ENCODE results near the gene GREB1.
A peak's percentile ranks its signal among the peaks of the same experiment; 100 is the strongest.

The GREB1 gene

DNA sequence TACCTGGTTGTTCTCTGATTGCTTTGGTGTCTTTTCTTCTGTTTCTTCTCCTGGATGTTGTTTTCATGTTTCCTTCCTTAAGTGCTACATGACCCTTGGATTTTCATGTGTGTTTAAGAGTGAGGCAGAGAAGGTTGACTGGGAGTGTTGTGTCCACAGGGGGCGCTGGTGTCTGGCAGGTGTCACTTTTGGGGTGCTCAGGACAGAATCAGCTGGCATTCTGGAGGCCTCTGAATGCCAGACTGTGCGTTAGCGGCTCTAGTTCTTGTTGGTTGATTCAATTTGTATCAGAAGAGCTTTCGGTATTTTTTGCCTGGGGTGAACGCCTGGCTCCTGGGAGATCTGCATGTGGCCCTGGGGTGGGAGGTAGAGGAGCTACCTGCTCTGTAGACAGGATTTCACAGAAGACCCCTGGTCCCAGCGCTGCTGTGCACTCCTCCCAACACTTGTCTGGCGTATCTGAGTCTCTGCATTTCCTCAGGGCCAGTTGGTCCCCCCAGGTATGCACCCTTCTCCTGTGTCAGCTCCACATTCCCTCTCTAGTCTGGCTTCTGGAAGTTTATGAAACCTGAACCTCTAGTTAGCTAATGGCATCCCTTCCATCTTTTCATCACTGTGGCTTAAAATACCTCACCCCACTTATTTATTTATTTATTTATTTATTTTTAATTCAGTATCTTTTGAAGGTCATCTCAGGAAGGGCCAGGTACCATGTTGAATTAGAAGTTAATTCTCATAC is 1.1 kb downstream of the GREB1 start:
- peak; percentile 28 for TF ChIP-seq CTCF (IDR thresholded peaks at IDR 0.05; ENCODE audit: extremely low read depth, insufficient read depth, missing control alignments)
- in situ Hi-C loops (cut with MboI; ENCODE audit: low pct_unique_long_range_greater_than_20kb, low sequenced_read_pairs, unreplicated experiment), result no loop called here
- no peak for DNase-seq (ENCODE audit: low spot score)

GRCh38 chr2:11535899-11536344 is 2.1 kb downstream of the GREB1 start:
- no peak for DNase-seq (ENCODE audit: low spot score)
- in situ Hi-C loops (cut with MboI; ENCODE audit: low pct_unique_long_range_greater_than_20kb, low sequenced_read_pairs, unreplicated experiment), result no loop called here
- TF ChIP-seq CTCF (IDR thresholded peaks at IDR 0.05; ENCODE audit: extremely low read depth, insufficient read depth, missing control alignments), result no peak

GRCh38 chr2:11537951-11538350 is 4.1 kb downstream of the GREB1 start:
- no peak for DNase-seq (ENCODE audit: low spot score)
- in situ Hi-C loops (cut with MboI; ENCODE audit: low pct_unique_long_range_greater_than_20kb, low sequenced_read_pairs, unreplicated experiment), result no loop called here
- no peak for TF ChIP-seq CTCF (IDR thresholded peaks at IDR 0.05; ENCODE audit: extremely low read depth, insufficient read depth, missing control alignments)

DNA sequence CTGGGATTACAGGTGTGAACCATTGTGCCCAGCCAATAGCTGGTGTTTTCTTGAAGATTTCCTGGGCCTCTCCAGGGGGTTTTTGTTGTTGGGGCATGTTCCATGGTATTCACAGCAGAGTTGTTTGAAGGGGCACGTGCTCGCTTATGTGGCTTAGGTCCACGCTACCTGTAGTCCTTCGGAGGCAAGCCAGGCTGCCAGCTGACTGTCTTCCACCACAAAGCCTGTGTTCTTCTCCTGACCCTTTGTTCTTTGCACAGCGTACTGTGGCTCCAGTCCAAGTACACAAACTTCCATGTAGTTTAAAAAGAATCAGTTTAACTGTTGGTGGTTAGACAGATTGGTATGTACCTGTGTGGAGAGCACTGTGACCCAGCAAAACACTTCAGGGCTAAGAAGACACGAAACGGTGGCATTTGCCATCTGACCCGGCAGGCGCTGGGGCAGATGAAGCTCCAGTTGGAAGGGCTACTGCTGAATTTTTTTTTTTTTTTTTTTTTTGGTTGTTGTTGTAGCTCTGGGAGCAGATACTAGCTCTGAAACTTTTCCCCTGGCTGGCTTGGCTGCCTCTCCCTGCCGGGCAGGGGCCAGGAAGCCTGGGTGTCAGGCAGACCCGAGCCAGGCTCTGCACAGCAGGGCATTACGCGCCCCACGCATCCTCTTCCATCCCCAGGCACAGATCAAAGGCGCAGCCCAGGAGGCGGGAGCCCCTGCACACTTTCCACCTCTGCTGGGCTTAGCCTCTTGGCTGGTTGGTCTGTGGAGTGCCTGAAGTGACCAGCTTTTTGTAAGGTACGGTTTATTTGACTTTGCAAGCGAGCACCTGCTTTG is 5.7 kb downstream of the GREB1 start:
- no peak for TF ChIP-seq CTCF (IDR thresholded peaks at IDR 0.05; ENCODE audit: extremely low read depth, insufficient read depth, missing control alignments)
- in situ Hi-C loops (cut with MboI; ENCODE audit: low pct_unique_long_range_greater_than_20kb, low sequenced_read_pairs, unreplicated experiment), result no loop called here
- no peak for DNase-seq (ENCODE audit: low spot score)

GRCh38 chr2:11540148-11540995 is 6.5 kb downstream of the GREB1 start:
- in situ Hi-C loops (cut with MboI; ENCODE audit: low pct_unique_long_range_greater_than_20kb, low sequenced_read_pairs, unreplicated experiment), result no loop called here
- no peak for TF ChIP-seq CTCF (IDR thresholded peaks at IDR 0.05; ENCODE audit: extremely low read depth, insufficient read depth, missing control alignments)

GRCh38 chr2:11540996-11541692 is 7.3 kb downstream of the GREB1 start:
- in situ Hi-C loops (cut with MboI; ENCODE audit: low pct_unique_long_range_greater_than_20kb, low sequenced_read_pairs, unreplicated experiment), result no loop called here
- no peak for TF ChIP-seq CTCF (IDR thresholded peaks at IDR 0.05; ENCODE audit: extremely low read depth, insufficient read depth, missing control alignments)
- DNase-seq (ENCODE audit: low spot score), result no peak

More at GRCh38 chr2:11540148-11540995, 6.5 kb downstream of the GREB1 start:
- DNase-seq (ENCODE audit: low spot score), result no peak
